ENCODE measurements around the gene TSHZ2. TPM values are rescaled to one million over a fixed set of nuclear protein-coding genes. Genes with fewer than 3 reads are reported as not detected.

TSHZ2 gene
- total and polyA plus RNA-seq, 9 of the 15 experiments (the other 6 are each of a cell fraction or from before 2014, with no cell fraction given): 0.03 to 0.20 (median 0.05) TPM; not detected in 4

GRCh38 chr20:53336892-53337291 lies 364.7 kb downstream of the TSHZ2 start:
- ChIA-PET CTCF (ENCODE audit: low intra/inter-chr PET ratio) (interaction anchor here (0.6 kb wide), 1 partner anchor 621 kb away, joined by 3 read pairs; no protein-coding TSS in a partner anchor), POLR2A (interaction anchor here (1.0 to 1.2 kb wide), 2 partner anchors 10 to 12 kb away, joined by 3 to 4 read pairs; no protein-coding TSS in a partner anchor)
- H3K9me1 ChIP-seq (ENCODE audit: control insufficient read depth, insufficient read depth, low read length): peaks cover 5% of the 10 kb centered on the region
- peaks cover 5 to 16% of the 10 kb centered on the region in 2 experiments for H3K4me1 ChIP-seq (replicated peaks in 1 of 2; ENCODE audit: control insufficient read depth in 2 of 2, insufficient read depth in 2 of 2, low read length in 2 of 2)
- H3K27me3 ChIP-seq (ENCODE audit: control insufficient read depth in 2 of 2, insufficient read depth in 2 of 2, low read length in 2 of 2): peaks cover 0 to 7% of the 10 kb centered on the region in 2 experiments; a peak in 1 of 5 replicates
- FAIRE-seq: peak; percentile 29
- H3K4me2 ChIP-seq (ENCODE audit: insufficient read depth, low read length): no peak overlapping the region
- H3K36me3 ChIP-seq (ENCODE audit: control insufficient read depth, insufficient read depth, low read length): no peaks in the 10 kb centered on the region
- in situ Hi-C loops (cut with MboI): no loop called here
- no TSS peak for BruUV-seq (replicated peaks)
- no peaks in the 10 kb centered on the region for H3K9me3 ChIP-seq (replicated peaks; ENCODE audit: control insufficient read depth, insufficient read depth, low read depth, low read length)
- ATAC-seq: peak; percentile 71
- WGBS (ENCODE audit: insufficient coverage, low coverage, missing lambda C conversion rate): 11% methylated on average over 3 of the region's 3 CpGs
- H3K4me3 ChIP-seq: no peak overlapping the region
- no peaks in the 10 kb centered on the region for H4K20me1 ChIP-seq (replicated peaks; ENCODE audit: control insufficient read depth, insufficient read depth, low read length)
- intact Hi-C loops (cut with micrococcal nuclease): loop anchor here (5.0 kb wide), 1 partner anchor 120 kb away; no protein-coding TSS in a partner anchor
- no peak overlapping the region for H3K27ac ChIP-seq (ENCODE audit: extremely low read depth, low read depth, low read length)
- no peak overlapping the region for H2AFZ ChIP-seq (ENCODE audit: low read depth, low read length)
- H3K9ac ChIP-seq (ENCODE audit: insufficient read depth in 1 of 2, low read depth in 2 of 2, low read length in 2 of 2): no peak overlapping the region
- H3K79me2 ChIP-seq (ENCODE audit: control insufficient read depth, insufficient read depth, low read length): no peaks in the 10 kb centered on the region
- DNase-seq (ENCODE audit: extremely low read depth in 1 of 4, low spot score in 3 of 4): no peak
- peak; percentile 33 to 48 (median 37); a peak in 4 of 6 replicates for TF ChIP-seq CTCF (IDR thresholded peaks at IDR 0.05 in 2 of 3, conservative IDR thresholded peaks at IDR 0.05 in 1 of 3; ENCODE audit: insufficient read depth in 2 of 3, low read depth in 1 of 3, low read length in 3 of 3)
- no peak for TF ChIP-seq VEZF1 (CRISPR knock-in tag; IDR thresholded peaks at IDR 0.05)
- TF ChIP-seq POLR3G (IDR thresholded peaks at IDR 0.05; ENCODE audit: extremely low read depth, insufficient read length, insufficient replicate concordance): no peak
- peak; percentile 48; the same call in 1 of the 2 replicates for TF ChIP-seq REST (IDR thresholded peaks at IDR 0.05; ENCODE audit: borderline replicate concordance)
- no peak for TF ChIP-seq REST (CRISPR knock-in tag; IDR thresholded peaks at IDR 0.05; ENCODE audit: low read depth)
- no peak for TF ChIP-seq TEAD1 (CRISPR knock-in tag; IDR thresholded peaks at IDR 0.05)
- TF ChIP-seq RAD21 (CRISPR knock-in tag; conservative IDR thresholded peaks at IDR 0.05 in 1 of 2, IDR thresholded peaks at IDR 0.05 in 1 of 2): peak; percentile 20 to 54; a peak in 2 of 4 replicates
